Cardiac muscle cell (in vitro differentiated cells and primary cell): ENCODE results near the gene SLC38A11. TPM values are rescaled to one million over a fixed set of nuclear protein-coding genes. Genes with fewer than 3 reads are reported as not detected.

Experiments
- DNase-seq, 2 donors: peaks; one replicate each; pipeline versions ENCODE4 v3.0.0 to v3.0.0-alpha.2; 2010 to 2017; ENCODE audit warnings: low read depth in 1 of 2, low spot score in 1 of 2
- H3K27ac ChIP-seq: fragments of 200-600 bp; sonication (generic); 2 replicates; pipeline ENCODE4 v1.5.1; 2016
- H3K27me3 ChIP-seq: fragments of 200-600 bp; sonication (generic); 2 replicates; pipeline ENCODE4 v1.6.0; 2016; ENCODE audit warnings: control low read depth
- H3K36me3 ChIP-seq: fragments of 200-600 bp; sonication (generic); 2 replicates; pipeline ENCODE4 v1.5.1; 2016; ENCODE audit warnings: control low read depth
- H3K4me1 ChIP-seq: fragments of 200-600 bp; sonication (generic); 2 replicates; pipeline ENCODE4 v1.8.1; 2017; ENCODE audit warnings: low read depth, mild to moderate bottlenecking, mixed run types
- H3K4me3 ChIP-seq: fragments of 200-600 bp; sonication (generic); 2 replicates; pipeline ENCODE4 v1.5.1; 2016; ENCODE audit warnings: mild to moderate bottlenecking
- H3K9me3 ChIP-seq: fragments of 200-600 bp; sonication (generic); 2 replicates; pipeline ENCODE4 v1.5.1; 2017; ENCODE audit warnings: low read depth, mild to moderate bottlenecking, control low read depth
- polyA plus RNA-seq: library from polyadenylated mRNA; unstranded; fragments of >200 nt; fragmentation: Nextera tagmentation; extraction: Ambion mirVana; gene quantifications from 2 replicates; pipeline ENCODE4 v1.2.1, GENCODE V29; 2016
- total RNA-seq: library from RNA; depleted of rRNA; stranded (reverse); fragments of >200 nt; gene quantifications from 2 replicates; pipeline ENCODE4 v1.2.3, GENCODE V29; 2016
- TF ChIP-seq, protein P1 (sequence below): IDR thresholded peaks from 2 replicates; pipeline ENCODE4 v1.5.1; 2012; ENCODE audit warnings: low read depth, mild to moderate bottlenecking, low read length

The SLC38A11 gene
- total and polyA plus RNA-seq, 2 experiments from 2014 or later: not detected

DNA sequence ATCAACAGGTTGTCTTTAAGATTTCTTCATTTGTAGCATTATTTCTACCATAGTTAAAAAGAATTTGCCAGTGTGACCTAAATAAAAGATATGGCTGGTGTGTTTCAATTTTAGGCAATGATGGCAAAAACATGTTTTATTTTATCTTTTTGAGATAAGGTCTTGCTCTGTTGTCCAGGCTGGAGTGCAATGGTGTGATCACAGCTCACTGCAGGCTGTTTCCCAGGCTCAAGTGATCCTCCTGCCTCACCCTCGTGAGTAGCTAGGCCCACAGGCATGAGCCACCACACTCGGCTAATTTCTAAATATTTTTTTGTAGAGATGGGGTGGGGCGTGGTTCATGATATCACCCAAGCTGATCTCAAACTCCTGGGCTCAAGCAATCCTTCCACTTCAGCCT lies 66.7 kb downstream of the SLC38A11 start:
- no peaks in the 10 kb centered on the region for H3K4me1 ChIP-seq
- H3K4me3 ChIP-seq: no peak overlapping the region
- TF ChIP-seq, protein P1, sequence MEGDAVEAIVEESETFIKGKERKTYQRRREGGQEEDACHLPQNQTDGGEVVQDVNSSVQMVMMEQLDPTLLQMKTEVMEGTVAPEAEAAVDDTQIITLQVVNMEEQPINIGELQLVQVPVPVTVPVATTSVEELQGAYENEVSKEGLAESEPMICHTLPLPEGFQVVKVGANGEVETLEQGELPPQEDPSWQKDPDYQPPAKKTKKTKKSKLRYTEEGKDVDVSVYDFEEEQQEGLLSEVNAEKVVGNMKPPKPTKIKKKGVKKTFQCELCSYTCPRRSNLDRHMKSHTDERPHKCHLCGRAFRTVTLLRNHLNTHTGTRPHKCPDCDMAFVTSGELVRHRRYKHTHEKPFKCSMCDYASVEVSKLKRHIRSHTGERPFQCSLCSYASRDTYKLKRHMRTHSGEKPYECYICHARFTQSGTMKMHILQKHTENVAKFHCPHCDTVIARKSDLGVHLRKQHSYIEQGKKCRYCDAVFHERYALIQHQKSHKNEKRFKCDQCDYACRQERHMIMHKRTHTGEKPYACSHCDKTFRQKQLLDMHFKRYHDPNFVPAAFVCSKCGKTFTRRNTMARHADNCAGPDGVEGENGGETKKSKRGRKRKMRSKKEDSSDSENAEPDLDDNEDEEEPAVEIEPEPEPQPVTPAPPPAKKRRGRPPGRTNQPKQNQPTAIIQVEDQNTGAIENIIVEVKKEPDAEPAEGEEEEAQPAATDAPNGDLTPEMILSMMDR: no peak
- no peak for DNase-seq
- no peaks in the 10 kb centered on the region for H3K27me3 ChIP-seq
- no peaks in the 10 kb centered on the region for H3K36me3 ChIP-seq
- H3K27ac ChIP-seq: no peak overlapping the region
- no peaks in the 10 kb centered on the region for H3K9me3 ChIP-seq

- Histone ChIP-seq H3K36me3 (no peaks in the 10 kb centered on the region), H3K4me3 (no peak overlapping the region), H3K4me1 (no peaks in the 10 kb centered on the region), H3K9me3 (no peaks in the 10 kb centered on the region), H3K27ac (no peak overlapping the region), H3K27me3 (no peaks in the 10 kb centered on the region)
- no peak for DNase-seq
- TF ChIP-seq, protein P1: no peak
These were observed 67.7 kb downstream of the SLC38A11 start for GRCh38 chr2:164887434-164888144.

DNA sequence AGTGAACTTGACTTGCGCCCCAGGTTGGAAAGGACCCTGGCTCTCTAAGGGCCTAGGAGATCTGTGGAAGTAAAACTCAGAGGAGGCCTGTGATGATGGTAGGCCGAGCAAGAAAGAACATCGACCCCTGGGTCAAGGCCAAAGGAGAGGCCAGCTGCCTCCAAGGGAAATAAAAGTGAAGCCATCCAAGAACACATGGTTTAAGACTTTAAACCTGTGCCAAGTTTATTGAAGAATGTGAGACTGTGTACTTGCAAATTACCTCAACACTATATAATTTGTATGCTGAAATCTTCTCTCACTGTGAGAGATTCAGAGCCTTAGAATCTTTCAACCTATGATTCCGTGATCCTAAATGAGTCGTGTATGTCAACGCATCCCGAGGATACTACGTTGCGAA lies 73.0 kb downstream of the SLC38A11 start:
- H3K27me3 ChIP-seq: no peaks in the 10 kb centered on the region
- no peak overlapping the region for H3K4me3 ChIP-seq
- H3K27ac ChIP-seq: no peak overlapping the region
- H3K4me1 ChIP-seq: no peaks in the 10 kb centered on the region
- H3K36me3 ChIP-seq: no peaks in the 10 kb centered on the region
- DNase-seq: peak in 1 of 2 donors; percentile 25
- no peaks in the 10 kb centered on the region for H3K9me3 ChIP-seq
- TF ChIP-seq, protein P1: no peak

DNA sequence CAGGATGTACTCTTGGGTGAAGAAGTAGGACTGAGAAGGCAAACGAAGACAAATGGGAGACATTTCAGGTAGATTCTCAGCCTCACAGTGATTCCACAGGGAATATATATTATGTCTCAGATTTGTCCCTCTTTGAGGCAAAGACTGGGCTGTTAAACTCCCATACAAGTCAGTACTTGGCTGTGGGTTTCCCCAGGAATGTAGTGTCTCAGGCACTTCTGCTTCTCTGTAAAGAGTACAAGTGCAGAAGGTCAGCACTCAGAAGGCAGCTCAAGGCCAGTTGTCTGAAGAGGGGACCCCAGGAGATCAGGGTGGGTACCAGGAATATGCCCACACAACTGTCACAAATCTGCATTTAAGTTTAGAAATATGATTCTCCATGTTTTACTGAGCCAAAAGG lies 73.8 kb downstream of the SLC38A11 start:
- DNase-seq: no peak
- Histone ChIP-seq H3K4me1 (no peaks in the 10 kb centered on the region), H3K4me3 (no peak overlapping the region), H3K9me3 (no peaks in the 10 kb centered on the region), H3K36me3 (no peaks in the 10 kb centered on the region), H3K27me3 (no peaks in the 10 kb centered on the region), H3K27ac (peak overlapping the region; percentile 38)
- TF ChIP-seq, protein P1: no peak

- TF ChIP-seq, protein P1: no peak
- Histone ChIP-seq H3K9me3 (no peaks in the 10 kb centered on the region), H3K4me1 (no peaks in the 10 kb centered on the region), H3K27ac (no peak overlapping the region), H3K4me3 (no peak overlapping the region), H3K36me3 (no peaks in the 10 kb centered on the region), H3K27me3 (no peaks in the 10 kb centered on the region)
- no peak for DNase-seq
These were observed 75.3 kb downstream of the SLC38A11 start for GRCh38 chr2:164879901-164880535.
